Uterus (tissue), 2 donors: Measurements from ENCODE around the gene FBXO46.

Experiments
- CTCF ChIP-seq, 4 experiments: fragments of 200-600 bp in 2 of 4; fragments of 450-650 bp in 2 of 4; sonication (generic) in 2 of 4; IDR thresholded peaks; one replicate each; pipeline ENCODE4 v1.5.1; 2016 to 2019; ENCODE audit warnings: antibody characterized with exemption in 4 of 4, mild to moderate bottlenecking in 2 of 4, moderate library complexity in 1 of 4
- POLR2A ChIP-seq, 2 donors: fragments of 450-650 bp; IDR thresholded peaks; one replicate each; pipeline ENCODE4 v1.6.1; 2016; ENCODE audit warnings: antibody characterized with exemption in 2 of 2, mild to moderate bottlenecking in 1 of 2, moderate library complexity in 1 of 2

- TF ChIP-seq POLR2A (IDR thresholded peaks at IDR 0.05) = no peak
- no peak for TF ChIP-seq CTCF (IDR thresholded peaks at IDR 0.05)
These were observed 49.4 kb upstream of the FBXO46 start for GRCh38 chr19:45780146-45780447.
